NOMO-1 (cell line): ENCODE measurements around the gene CIBAR2.

ENCODE experiments used
- DNase-seq, 2 experiments: peaks; one replicate each; lab custom pipeline; 2025; ENCODE audit not compliant: unreplicated experiment in 2 of 2; lab: John Stamatoyannopoulos, UW

Gene CIBAR2

DNA sequence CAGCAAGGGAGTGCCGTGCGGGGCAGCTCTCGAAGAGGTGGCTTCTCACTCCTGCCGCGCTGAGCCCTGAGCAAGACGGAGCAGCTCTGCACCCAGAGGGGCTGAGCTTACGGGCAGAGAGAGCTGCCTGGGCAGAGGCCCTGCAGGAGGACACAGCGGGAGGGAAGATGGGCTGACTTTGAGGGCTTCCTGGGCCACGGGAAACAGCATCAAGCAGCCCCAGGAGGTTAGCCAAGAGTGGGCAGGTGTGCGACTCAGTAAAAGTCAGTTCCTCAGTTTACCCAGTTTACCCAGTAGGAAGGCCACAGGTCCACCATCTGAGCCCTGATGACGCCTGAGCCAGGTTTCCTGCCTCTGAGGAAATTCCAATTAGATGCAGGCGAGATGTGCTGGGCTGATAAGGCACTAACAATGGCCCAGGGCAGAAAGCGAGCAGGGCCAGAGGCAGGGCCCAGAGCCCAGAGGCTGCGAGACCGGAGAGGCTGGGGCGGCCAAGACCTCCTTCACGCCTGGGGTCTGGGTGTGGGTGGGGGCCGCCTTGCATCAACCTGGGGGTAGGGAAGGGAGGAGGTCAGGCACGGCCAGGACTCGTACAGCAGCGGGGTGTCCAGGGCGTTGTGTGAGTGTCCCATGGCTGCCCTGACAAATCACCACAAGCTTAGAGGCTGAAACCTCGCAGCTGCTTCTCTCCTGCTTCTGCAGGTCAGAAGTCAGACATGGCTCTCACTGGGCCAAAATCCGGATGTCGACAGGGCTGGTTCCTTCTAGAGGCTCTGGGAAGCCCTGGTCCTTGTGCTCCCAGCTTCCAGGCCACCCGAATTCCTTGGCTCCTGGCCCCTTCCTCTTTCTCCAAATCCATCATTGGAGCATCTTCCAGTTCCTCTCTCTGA, 32.0 kb upstream of the CIBAR2 start:
- no peak for DNase-seq

DNA sequence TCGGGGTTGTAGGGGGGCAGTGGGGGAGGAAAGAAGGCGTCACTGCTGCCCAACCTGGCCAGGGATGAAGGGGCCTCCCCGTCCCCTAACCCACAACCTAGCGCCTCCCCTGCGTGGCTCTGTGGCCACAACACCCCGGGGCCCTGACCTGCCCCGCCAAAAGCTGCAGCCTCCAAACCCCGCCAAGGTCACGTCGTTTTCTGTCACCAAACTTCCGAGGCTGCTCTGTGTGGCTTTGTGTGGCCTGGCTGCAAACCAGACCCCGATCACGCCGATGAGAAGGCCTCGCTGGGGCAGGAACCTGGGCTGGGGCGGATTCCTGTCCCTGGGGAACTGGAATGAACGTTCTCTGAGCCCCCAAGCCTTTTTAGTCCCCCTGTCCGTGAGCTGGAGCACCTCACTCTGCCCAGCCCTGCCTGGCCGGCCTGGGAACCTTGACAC, 30.5 kb upstream of the CIBAR2 start:
- no peak for DNase-seq

DNA sequence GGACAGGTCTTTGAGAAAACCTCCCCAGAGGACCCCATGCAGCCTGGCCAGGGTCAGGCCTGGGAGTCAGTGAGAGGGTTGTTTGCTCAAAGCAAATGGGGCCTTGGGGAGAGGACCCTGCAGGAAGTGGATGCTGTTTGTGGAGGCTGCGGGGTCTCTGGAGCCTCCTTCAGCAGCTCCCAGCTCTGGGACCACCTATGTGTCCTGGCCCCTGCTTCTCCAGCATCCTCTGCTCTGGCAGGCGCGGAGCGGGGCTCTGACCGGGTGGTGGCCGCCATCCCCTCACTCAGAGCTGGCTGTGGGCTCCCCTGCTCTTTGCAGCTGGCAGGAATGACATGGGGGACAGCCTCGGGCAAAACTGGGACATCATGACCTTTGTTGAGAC, 29.8 kb upstream of the CIBAR2 start:
- no peak for DNase-seq

DNA sequence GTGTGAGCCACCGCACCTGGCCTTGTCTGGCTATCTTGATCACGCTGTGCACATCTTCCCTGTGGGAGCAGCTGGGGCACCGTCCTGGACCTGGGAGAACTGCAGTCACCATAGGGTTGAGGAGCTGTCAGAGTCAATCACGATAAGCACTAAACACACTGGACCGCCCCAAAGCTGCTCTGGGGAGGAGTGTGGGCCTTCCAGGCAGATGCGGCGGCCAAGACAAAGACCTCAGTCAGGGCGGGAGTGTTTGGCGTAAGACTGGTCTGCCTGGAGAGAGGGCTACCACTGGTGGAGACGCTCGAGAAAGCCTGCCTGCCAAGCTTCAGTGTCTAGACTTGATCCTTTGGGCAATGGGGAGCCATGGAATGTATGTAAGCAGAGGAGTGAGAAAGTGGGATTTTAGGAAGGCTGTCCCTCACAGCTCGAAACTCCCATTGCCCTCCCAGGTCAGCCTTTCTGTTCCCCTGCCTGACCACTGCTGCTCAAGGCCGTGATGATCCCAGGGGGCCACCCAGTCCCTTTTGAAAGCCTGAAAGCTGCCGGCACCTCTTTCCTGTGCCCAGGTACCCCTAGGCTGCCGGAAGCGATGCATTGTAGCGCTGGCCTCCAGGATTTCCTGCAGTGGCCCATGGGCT, 29.3 kb upstream of the CIBAR2 start:
- DNase-seq, result no peak

DNA sequence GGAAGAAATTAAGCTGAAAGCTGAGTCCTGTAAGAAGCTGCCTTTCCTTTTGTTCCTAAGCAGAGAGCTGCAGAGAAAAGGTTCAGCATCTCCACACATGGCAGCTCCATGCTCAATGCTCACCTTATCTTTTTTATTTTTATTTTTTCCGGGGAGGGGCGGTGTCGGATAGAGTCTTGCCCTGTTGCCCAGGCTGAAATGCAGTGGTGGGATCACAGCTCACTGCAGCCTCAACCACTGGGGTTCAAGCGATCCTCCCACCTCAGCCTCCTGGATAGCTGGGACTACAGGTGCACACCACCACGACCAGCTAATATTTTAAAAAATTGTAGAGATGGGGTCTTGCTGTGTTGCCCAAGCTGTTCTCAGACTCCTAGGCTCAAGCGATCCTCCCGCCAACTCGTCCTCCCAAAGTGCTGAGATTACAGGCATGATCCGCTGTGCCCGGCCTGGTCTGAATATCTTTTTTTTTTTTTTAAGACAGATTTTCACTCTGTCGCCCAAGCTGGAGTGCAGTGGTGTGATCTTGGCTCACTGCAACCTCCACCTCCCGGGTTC, 28.3 kb upstream of the CIBAR2 start:
- DNase-seq, result no peak

DNA sequence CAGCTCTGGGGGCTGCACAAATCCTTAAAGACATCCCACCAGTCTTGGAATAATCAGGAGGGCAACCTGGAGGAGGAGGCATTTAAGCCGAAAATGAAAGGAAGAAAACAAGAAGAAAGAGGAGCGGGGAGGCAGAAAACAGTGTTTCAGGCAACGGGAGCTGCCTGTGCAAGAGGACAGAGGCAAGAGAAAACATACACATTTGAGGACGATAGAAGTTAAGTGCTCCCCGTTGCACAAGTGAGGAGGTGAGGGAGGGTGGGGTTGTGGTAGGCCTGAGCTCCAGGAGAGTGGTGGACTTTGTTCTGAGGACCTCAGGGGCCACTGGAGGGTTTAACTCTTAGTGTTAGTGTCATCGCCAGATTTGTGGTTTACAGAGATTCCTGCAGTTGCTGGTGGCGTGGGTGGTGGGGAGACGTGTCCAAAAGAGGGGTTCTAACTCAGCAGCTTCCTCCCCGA, 27.6 kb upstream of the CIBAR2 start:
- DNase-seq, result no peak

DNA sequence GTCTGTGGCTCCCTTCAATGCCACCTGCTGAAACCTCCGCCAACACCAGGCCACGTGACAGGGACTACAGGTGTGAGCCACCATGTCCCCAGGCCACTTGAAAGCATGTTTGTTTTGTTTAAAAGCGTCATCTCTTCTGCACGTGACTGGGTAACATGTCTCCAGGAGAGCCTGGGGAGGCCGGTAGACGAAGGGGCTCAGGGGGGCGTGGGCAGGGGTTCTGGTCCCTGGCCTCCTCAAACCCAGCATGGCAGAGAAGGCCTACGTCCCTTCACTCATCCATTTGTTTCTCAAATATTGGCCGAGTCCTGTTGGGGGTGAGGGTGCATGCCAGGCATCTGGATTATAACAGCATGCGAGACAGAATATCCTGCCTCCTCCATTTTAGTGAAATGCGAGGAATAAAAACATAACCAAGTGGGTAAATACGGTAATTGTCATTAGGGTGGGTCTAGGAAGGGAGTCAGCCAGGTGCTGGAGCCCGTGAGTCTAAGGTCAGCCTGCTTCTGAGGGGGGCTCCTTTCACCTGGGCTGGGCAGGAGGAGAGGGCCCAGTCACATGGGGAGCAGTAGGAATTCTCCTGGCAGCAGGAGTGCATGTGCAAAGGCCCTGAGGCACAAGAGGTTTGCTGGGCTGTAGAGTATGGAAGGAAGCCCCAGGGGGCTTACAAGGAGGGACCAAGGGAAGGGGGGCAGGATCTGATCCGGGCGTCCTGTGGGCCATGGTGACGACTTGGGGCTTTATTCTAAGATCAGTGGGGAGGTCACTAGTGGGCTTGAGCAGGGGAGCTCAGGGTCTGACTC, 26.8 kb upstream of the CIBAR2 start:
- DNase-seq, result no peak

DNA sequence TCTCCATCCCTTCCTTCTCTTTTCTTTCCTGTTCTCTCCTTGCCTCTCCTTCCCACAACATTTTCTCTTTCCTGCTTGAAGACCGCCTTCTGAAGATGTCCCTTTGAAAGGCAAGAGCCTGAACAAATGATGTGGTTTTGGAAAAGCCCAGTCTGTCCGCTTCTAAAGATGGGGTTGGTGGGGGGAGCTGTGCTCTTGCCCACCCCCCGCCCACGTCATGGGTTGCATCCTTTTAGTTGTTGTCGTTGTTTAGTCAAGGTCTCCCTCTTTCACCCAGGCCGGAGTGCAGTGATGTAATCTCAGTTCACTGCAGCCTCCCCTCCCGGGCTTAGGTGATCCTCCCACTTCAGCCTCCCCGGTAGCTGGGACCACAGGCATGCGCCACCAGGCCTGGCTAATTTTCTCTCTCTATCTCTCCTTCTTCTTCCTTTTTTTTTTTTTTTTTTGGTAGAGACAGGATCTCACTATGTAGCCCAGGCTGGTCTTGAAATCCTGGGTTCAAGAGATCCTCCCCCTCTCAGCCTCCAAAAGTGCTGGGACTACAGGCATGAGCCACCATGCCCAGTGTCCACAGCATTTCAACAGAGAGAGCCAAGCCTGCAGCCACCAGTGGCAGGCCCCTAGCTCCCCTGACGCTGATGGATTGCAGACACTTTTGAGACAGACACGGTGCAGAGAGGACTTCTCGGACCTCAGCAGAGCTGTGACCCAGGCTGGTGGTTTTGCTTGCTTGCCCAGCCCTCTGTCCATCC, 26.0 kb upstream of the CIBAR2 start:
- DNase-seq, result no peak

DNA sequence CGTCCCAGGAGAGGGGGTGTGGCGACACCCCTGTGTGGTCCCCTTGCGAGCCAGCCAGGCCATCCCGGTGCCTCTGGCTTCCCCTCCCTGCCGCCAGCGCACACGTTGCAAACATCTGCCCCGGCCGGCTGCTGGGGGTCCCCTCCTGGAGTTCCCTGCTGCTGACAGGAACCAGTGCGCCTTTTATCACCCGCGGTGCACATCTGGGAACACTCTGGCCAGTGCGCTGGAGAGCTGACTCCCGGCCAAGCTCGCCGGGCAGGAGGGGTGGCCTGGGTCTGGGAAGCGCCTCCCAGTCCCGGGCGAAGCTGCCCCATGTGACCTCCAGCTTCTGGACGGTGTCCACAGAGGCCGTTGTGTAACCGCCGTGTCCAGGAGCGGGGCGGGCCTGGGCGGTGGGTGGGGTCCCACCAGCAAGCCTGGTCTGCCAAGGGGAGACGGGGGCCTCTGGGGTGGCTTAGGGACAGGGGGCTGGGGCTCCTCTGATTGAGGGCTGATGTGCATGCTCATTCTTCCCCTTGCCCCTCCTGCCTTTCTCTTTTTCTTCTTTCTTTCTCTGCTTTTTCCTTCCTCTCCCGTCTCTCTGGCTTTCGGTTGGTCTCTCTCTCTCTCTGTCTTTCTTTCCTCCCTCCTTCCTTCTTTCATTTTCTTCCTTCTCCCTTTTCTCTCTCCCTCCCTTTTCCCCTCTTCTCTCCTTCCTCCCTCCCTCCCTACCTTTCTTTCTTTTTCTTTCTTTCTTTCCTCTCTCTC, 25.2 kb upstream of the CIBAR2 start:
- peak; percentile 17 to 28 for DNase-seq

DNA sequence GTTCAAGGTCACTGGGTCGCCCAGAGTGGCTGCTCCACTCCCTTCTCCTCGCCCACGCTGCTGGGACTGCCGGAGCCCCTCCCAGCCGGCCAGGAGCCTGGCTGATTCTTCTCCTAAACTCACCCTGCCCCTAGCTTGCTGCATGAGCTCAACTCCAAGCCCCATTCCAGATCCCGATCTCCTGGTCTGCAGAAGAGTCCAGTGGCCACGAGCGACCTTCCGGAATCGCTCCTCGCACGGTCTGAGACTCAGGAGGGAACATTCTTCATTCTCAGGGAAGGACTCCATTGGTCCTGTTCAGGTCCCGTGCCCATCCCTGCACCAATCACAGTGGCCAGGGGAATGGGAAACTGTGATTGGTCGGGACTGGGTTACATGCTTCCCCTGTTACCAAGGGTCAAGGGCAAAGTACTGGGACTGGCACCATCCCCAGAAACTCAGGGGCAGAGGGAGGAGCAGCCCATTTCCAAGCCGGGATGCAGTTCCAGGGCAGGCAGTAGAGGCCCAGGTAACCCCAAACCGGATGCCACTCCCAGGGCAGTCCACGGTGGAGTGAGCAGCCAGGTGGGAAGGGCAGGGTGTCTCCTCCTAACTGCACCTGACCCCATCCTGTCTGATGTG, 24.5 kb upstream of the CIBAR2 start:
- DNase-seq, result peak; percentile 66 to 89

DNA sequence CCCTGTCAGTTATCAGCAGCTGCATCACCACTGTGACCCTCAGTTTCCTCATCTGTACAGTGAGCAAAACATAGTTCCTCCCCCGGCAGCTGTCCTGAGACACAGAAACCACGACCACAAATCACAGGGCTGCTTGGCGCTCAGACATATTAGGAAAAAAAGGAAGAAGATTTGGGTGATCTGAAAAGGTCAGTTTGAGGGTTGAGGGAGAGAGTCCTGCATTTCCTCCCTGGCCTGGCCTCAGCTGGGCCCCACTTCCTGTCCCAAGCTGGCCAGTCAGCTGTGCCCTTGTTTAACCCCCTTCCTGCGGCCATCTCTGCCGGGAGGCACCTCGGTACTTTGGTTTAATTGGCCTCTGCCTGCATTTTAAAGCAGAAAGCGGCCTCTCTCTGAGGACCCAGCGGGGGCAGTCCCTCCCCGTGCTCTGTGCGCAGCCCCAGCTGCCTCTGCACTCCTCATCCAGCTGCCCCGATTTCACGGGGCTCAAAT, 24.0 kb upstream of the CIBAR2 start:
- peak; percentile 83 to 88 for DNase-seq

DNA sequence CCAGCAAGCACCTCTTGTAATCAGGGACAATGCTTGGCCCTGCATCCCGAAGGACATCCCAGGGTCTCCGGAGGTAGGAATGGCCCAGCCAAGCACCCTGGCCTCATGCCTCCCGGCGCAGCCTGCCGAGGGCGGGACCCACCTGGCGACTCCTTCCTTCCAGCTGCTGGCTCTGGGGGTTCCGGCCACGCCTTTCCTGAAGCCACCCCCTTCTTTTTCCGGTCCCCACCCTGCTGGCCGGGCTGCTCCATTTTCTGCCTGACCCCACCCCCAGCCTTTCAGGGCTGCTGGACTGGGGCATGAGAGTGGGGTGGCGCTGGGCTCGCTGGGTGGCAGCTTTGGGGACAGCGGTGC, 22.5 kb upstream of the CIBAR2 start:
- DNase-seq, result no peak

DNA sequence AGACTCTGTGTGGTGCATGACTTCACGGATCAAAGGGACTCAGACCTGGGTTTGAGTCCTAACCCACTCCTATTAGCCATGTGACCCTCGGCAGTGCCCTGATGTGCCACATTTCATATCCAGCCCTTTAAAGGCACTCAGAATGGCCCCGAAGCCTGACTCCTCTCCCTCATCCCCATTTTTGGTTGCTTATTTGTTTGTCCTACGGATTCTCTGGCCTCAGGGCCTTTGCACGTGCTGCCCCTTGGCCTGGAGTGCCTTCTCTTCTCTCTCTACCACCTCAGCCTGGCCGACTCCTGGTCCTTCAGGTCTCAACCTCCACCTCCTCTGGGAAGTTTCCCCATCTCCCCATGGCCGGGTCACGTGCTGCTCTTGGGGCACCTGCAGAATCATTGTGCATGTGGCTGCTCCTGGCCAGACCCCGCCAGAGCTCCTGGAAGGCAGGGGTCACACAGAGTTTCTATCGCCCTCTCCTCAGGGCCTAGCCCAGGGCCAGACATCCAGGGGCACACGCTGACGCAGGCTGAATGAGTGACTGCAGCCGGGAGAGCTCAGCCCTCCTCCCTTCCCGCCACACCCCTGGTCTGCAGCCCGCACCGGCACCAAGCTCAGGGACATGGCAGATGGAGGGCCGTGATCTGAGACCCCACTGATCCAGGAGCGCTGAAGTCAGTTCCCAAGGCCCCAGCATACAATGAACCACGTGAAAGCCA, 22.0 kb upstream of the CIBAR2 start:
- DNase-seq, result no peak

DNA sequence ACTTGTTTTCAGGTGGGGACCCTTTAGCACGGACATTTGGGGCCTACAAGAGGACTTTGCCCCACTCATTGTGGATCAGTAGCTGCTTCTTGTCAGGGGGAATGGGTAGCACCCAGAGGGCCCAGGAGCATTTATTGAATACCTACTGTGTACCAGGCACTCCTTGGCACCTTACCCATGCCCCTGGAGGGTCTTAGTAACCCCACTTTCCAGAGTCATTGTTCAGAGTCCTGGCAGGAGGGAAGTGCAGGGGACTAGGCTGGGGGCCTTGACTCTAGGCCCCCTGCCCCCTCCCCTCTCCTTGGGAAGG, 21.0 kb upstream of the CIBAR2 start:
- no peak for DNase-seq

DNA sequence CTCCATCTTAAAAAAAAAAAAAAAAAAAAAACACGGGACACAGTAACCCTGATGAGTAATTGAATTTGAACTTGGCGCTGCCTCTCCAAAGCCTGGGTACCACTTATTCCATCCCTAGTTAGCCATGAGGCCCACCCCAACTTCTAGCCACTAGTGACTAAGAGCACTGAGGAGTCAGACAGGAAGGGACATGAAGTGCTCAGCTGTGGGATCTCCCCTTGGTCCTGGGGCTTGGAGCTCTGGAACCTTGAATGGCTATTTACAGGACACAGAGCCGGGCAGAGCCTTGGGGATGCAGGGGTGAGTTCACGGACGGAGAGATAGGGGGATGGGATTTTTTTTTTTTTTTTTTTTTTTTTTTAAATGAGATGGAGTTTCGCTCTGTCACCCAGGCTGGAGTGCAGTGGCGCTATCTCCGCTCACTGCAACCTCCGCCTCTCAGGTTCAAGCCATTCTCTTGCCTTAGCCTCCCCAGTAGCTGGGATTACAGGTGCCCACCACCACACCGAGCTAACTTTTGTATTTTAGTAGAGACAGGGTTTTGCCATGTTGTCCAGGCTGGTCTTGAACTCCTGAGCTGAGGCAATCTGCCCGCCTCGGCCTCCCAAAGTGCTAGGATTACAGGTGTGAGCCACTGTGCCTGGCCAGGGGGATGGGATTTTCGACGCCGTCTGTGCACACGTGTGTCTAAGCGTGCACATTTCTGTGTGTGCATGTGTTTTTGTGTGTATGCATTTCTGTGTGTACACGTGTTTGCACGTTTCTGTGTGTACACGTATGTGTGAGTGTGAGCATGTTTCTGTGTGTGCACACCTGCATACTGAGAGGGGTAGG, 20.4 kb upstream of the CIBAR2 start:
- DNase-seq, result no peak

DNA sequence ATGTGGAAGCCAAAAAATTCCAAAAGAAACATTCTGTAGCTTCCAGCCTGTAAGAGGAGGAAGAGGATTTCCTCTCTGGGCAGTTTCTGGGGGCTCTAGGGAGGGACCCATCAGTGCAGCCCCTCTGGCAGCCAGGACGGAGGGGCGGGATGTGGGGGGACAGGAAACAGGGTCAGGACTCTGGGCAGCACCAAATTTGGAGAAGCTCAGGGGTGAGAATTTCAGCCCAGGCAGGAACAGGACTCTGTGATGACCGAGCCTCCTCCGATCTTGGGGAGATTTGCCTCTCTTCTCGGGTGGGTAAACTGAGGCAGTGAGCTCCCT, 18.4 kb upstream of the CIBAR2 start:
- DNase-seq, result no peak

DNA sequence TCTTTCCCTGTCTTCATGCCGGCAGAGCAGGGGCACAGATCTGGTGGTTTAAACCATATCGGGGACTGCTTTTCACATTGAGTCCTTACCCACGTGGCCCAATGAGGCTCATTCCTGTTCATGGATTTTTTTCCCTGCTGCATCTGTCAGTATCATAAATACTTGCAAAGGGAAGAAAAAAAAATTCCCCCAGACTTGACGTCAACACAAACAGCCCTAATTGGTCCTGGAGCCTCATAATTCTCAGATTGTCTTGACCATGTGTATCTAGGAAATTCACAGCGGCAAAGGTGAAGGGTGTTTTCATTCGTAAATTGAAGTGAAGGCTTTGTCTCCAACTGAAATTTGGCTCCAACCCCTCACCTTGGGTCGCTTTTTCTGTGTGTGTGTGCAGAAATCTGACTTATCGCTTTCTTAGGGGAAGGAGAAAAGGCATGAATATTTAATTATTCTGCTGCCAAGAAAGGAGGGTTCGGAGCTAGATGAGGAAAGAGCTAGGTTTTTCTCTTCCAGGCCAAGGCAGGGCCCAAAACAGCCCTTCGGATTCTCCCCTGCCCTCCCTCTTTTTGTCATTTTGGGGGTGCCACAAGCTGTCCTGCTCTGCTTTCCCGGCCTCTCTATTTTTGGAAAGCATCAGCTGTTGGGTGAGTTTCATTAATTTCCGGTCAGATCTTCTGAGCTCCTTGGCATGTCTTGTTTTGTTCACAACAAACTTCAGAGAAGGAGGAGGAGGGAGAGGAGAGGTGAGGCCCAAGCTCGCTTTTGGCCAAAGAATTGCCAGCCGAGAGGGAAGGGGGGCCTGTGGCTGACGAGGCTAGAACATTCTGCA, 17.8 kb upstream of the CIBAR2 start:
- DNase-seq, result no peak
